Middle frontal gyrus (tissue), 1 donor: ENCODE results near the gene STH.
"Not testable (repeated sequence)": the region's sequence is repeated elsewhere in the genome, so short reads cannot be mapped to it uniquely, and the experiment has no call there.

ENCODE experiments used
- DNase-seq: peaks from one replicate; pipeline ENCODE4 v3.0.0-alpha.2; 2015; ENCODE audit warnings: low spot score; ENCODE audit errors: extremely low spot score

STH gene

GRCh38 chr17:46003907-46004748 is 5.1 kb downstream of the STH start:
- peak; percentile 38 for DNase-seq

DNA sequence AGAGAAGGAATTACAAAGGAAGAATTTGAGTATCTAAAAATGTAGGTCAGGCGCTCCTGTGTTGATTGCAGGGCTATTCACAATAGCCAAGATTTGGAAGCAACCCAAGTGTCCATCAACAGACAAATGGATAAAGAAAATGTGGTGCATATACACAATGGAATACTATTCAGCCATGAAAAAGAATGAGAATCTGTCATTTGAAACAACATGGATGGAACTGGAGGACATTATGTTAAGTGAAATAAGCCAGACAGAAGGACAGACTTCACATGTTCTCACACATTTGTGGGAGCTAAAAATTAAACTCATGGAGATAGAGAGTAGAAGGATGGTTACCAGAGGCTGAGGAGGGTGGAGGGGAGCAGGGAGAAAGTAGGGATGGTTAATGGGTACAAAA is 7.0 kb downstream of the STH start:
- not testable (repeated sequence) for DNase-seq

GRCh38 chr17:46007461-46007965 is 8.5 kb downstream of the STH start:
- no peak for DNase-seq

DNA sequence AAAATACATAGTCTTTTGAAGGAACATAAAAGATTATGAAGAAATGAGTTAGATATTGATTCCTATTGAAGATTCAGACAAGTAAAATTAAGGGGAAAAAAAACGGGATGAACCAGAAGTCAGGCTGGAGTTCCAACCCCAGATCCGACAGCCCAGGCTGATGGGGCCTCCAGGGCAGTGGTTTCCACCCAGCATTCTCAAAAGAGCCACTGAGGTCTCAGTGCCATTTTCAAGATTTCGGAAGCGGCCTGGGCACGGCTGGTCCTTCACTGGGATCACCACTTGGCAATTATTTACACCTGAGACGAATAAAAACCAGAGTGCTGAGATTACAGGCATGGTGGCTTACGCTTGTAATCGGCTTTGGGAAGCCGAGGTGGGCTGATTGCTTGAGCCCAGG is 9.5 kb downstream of the STH start:
- DNase-seq: no peak

- DNase-seq: no peak
These were observed 10.9 kb downstream of the STH start for GRCh38 chr17:46009681-46010596.

DNA sequence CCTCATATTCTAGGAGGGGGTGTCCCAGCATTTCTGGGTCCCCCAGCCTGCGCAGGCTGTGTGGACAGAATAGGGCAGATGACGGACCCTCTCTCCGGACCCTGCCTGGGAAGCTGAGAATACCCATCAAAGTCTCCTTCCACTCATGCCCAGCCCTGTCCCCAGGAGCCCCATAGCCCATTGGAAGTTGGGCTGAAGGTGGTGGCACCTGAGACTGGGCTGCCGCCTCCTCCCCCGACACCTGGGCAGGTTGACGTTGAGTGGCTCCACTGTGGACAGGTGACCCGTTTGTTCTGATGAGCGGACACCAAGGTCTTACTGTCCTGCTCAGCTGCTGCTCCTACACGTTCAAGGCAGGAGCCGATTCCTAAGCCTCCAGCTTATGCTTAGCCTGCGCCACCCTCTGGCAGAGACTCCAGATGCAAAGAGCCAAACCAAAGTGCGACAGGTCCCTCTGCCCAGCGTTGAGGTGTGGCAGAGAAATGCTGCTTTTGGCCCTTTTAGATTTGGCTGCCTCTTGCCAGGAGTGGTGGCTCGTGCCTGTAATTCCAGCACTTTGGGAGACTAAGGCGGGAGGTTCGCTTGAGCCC is 11.6 kb downstream of the STH start:
- no peak for DNase-seq

DNA sequence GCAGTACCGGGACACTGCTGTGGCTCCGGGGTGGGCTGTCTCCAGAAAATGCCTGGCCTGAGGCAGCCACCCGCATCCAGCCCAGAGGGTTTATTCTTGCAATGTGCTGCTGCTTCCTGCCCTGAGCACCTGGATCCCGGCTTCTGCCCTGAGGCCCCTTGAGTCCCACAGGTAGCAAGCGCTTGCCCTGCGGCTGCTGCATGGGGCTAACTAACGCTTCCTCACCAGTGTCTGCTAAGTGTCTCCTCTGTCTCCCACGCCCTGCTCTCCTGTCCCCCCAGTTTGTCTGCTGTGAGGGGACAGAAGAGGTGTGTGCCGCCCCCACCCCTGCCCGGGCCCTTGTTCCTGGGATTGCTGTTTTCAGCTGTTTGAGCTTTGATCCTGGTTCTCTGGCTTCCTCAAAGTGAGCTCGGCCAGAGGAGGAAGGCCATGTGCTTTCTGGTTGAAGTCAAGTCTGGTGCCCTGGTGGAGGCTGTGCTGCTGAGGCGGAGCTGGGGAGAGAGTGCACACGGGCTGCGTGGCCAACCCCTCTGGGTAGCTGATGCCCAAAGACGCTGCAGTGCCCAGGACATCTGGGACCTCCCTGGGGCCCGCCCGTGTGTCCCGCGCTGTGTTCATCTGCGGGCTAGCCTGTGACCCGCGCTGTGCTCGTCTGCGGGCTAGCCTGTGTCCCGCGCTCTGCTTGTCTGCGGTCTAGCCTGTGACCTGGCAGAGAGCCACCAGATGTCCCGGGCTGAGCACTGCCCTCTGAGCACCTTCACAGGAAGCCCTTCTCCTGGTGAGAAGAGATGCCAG is 12.9 kb downstream of the STH start:
- no peak for DNase-seq

DNA sequence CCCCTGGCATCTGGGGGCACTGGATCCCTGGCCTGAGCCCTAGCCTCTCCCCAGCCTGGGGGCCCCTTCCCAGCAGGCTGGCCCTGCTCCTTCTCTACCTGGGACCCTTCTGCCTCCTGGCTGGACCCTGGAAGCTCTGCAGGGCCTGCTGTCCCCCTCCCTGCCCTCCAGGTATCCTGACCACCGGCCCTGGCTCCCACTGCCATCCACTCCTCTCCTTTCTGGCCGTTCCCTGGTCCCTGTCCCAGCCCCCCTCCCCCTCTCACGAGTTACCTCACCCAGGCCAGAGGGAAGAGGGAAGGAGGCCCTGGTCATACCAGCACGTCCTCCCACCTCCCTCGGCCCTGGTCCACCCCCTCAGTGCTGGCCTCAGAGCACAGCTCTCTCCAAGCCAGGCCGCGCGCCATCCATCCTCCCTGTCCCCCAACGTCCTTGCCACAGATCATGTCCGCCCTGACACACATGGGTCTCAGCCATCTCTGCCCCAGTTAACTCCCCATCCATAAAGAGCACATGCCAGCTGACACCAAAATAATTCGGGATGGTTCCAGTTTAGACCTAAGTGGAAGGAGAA is 13.5 kb downstream of the STH start:
- DNase-seq: no peak

- no peak for DNase-seq
These were observed 14.1 kb downstream of the STH start for GRCh38 chr17:46013127-46013501.

GRCh38 chr17:46013502-46014165 is 14.6 kb downstream of the STH start:
- no peak for DNase-seq

- not testable (repeated sequence) for DNase-seq
These were observed 20.4 kb downstream of the STH start for GRCh38 chr17:46019408-46019925.

GRCh38 chr17:46020023-46020761 is 21.1 kb downstream of the STH start:
- DNase-seq: no peak

- no peak for DNase-seq
These were observed 21.9 kb downstream of the STH start for GRCh38 chr17:46020998-46021397.

DNA sequence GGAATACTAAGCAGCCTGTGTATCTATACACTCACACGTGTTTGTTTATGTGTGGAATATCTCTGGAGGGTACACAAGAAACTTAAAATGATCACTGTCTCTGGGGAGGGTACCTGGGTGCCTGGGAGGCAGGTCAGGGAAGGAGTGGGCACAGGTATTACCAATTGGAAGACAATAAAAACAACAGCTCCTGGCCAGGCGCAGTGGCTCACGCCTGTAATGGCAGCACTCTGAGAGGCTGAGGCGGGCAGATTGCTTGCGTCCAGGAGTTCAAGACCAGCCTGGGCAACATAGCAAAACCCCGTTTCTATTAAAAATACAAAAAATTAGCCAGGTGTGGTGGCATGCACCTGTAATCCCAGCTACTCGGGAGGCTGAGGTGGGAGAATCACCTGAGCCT is 24.3 kb downstream of the STH start:
- DNase-seq: not testable (repeated sequence)

GRCh38 chr17:46023783-46024388 is 24.8 kb downstream of the STH start:
- DNase-seq: no peak

DNA sequence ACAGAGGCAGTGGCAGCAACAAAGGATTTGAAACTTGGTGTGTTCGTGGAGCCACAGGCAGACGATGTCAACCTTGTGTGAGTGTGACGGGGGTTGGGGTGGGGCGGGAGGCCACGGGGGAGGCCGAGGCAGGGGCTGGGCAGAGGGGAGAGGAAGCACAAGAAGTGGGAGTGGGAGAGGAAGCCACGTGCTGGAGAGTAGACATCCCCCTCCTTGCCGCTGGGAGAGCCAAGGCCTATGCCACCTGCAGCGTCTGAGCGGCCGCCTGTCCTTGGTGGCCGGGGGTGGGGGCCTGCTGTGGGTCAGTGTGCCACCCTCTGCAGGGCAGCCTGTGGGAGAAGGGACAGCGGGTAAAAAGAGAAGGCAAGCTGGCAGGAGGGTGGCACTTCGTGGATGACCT is 25.5 kb downstream of the STH start:
- DNase-seq: no peak

DNA sequence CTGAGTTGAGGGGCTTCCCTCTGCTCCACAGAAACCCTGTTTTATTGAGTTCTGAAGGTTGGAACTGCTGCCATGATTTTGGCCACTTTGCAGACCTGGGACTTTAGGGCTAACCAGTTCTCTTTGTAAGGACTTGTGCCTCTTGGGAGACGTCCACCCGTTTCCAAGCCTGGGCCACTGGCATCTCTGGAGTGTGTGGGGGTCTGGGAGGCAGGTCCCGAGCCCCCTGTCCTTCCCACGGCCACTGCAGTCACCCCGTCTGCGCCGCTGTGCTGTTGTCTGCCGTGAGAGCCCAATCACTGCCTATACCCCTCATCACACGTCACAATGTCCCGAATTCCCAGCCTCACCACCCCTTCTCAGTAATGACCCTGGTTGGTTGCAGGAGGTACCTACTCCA is 26.0 kb downstream of the STH start:
- DNase-seq: no peak

DNA sequence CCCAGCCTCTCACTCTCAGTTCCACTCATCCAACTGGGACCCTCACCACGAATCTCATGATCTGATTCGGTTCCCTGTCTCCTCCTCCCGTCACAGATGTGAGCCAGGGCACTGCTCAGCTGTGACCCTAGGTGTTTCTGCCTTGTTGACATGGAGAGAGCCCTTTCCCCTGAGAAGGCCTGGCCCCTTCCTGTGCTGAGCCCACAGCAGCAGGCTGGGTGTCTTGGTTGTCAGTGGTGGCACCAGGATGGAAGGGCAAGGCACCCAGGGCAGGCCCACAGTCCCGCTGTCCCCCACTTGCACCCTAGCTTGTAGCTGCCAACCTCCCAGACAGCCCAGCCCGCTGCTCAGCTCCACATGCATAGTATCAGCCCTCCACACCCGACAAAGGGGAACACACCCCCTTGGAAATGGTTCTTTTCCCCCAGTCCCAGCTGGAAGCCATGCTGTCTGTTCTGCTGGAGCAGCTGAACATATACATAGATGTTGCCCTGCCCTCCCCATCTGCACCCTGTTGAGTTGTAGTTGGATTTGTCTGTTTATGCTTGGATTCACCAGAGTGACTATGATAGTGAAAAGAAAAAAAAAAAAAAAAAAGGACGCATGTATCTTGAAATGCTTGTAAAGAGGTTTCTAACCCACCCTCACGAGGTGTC is 26.6 kb downstream of the STH start:
- DNase-seq: no peak
